Breast epithelium (tissue), 4 donors: ENCODE data around the gene CRNN. TPM values are rescaled to one million over a fixed set of nuclear protein-coding genes. Genes with fewer than 3 reads are reported as not detected.
A peak's percentile ranks its signal among the peaks of the same experiment; 100 is the strongest.

ENCODE experiments used
- DNase-seq, 2 donors: peaks; one replicate each; pipeline ENCODE4 v3.0.0-alpha.2; 2019; ENCODE audit warnings: low spot score in 2 of 2
- H3K27ac ChIP-seq, 2 donors: fragments of 200-600 bp; sonication (generic) in 1 of 2; one replicate each; pipeline ENCODE4 v1.5.1; 2016 to 2019; ENCODE audit warnings: mild to moderate bottlenecking in 1 of 2
- H3K27me3 ChIP-seq, 2 donors: fragments of 200-600 bp; sonication (generic) in 1 of 2; one replicate each; pipeline versions ENCODE4 v1.5.1 to v1.6.0; 2017 to 2019; ENCODE audit warnings: control low read depth in 1 of 2, mild to moderate bottlenecking in 1 of 2
- H3K36me3 ChIP-seq: fragments of 200-600 bp; one replicate; pipeline ENCODE4 v1.5.1; 2019
- H3K4me1 ChIP-seq, 2 donors: fragments of 200-600 bp; sonication (generic); one replicate each; pipeline ENCODE4 v1.5.1; 2016 to 2019; ENCODE audit warnings: control low read depth in 1 of 2
- H3K4me3 ChIP-seq, 3 donors: fragments of 200-600 bp; sonication (generic); 1 replicate in 2 of 3; 2 replicates in 1 of 3; pipeline ENCODE4 v1.5.1; 2016 to 2019; ENCODE audit warnings: mild to moderate bottlenecking in 3 of 3, moderate library complexity in 2 of 3
- H3K9me3 ChIP-seq, 2 donors: fragments of 200-600 bp; sonication (generic) in 1 of 2; one replicate each; pipeline ENCODE4 v1.5.1; 2016 to 2019; ENCODE audit warnings: control low read depth in 1 of 2
- CTCF ChIP-seq, 3 donors: fragments of 450-650 bp; IDR thresholded peaks; one replicate each; pipeline ENCODE4 v1.5.1; 2016 to 2017; ENCODE audit warnings: antibody characterized with exemption in 3 of 3, mild to moderate bottlenecking in 3 of 3, moderate library complexity in 3 of 3
- POLR2A ChIP-seq: fragments of 450-650 bp; IDR thresholded peaks from one replicate; pipeline ENCODE4 v1.6.1; 2016; ENCODE audit warnings: antibody characterized with exemption, mild to moderate bottlenecking, moderate library complexity
- POLR2AphosphoS5 ChIP-seq, 3 donors: sonication (generic); formaldehyde crosslinking; IDR thresholded peaks; one replicate each; pipeline ENCODE4 v1.6.1; 2017; ENCODE audit warnings: antibody characterized with exemption in 3 of 3
- intact Hi-C: fragments of 100-400 bp; cut with DNase I; formaldehyde crosslinking; loops from one replicate; pipeline ENCODE4 v1.15.1; 2023; ENCODE audit warnings: low total_unique reads
- total RNA-seq, 3 donors: library from RNA; depleted of rRNA; stranded (reverse); fragments of >200 nt; gene quantifications; one replicate each; pipeline ENCODE4 v1.1.0, GENCODE V29; 2016

CRNN gene
- total RNA-seq, 3 donors from 2014 or later, result 0.66 TPM; not detected in 2

GRCh38 chr1:152442301-152442700, 28.2 kb upstream of the CRNN start:
- H3K27me3 ChIP-seq, result peaks cover 0 to under 1% of the 10 kb centered on the region in 2 donors
- DNase-seq, result no peak
- no peaks in the 10 kb centered on the region for H3K36me3 ChIP-seq
- intact Hi-C loops, result no loop called here
- no peak overlapping the region for H3K27ac ChIP-seq
- H3K4me1 ChIP-seq, result no peaks in the 10 kb centered on the region
- H3K9me3 ChIP-seq, result no peaks in the 10 kb centered on the region
- TF ChIP-seq CTCF (IDR thresholded peaks at IDR 0.05), result no peak
- TF ChIP-seq POLR2A, result no peak
- TF ChIP-seq POLR2AphosphoS5 (IDR thresholded peaks at IDR 0.05), result no peak
- no peak overlapping the region for H3K4me3 ChIP-seq

- Histone ChIP-seq H3K9me3 (no peaks in the 10 kb centered on the region), H3K27ac (no peak overlapping the region), H3K4me1 (no peaks in the 10 kb centered on the region), H3K36me3 (no peaks in the 10 kb centered on the region), H3K4me3 (no peak overlapping the region), H3K27me3 (peaks cover 0 to 6% of the 10 kb centered on the region in 2 donors)
- no peak for TF ChIP-seq POLR2AphosphoS5 (IDR thresholded peaks at IDR 0.05)
- TF ChIP-seq POLR2A, result no peak
- no peak for TF ChIP-seq CTCF (IDR thresholded peaks at IDR 0.05)
- no peak for DNase-seq
- intact Hi-C loops, result no loop called here
Observed at GRCh38 chr1:152441756-152442155, 27.7 kb upstream of the CRNN start.

- Histone ChIP-seq H3K9me3 (no peaks in the 10 kb centered on the region), H3K27me3 (peaks cover 0 to 6% of the 10 kb centered on the region in 2 donors), H3K4me1 (no peaks in the 10 kb centered on the region), H3K27ac (no peak overlapping the region), H3K4me3 (no peak overlapping the region), H3K36me3 (no peaks in the 10 kb centered on the region)
- intact Hi-C loops, result no loop called here
- TF ChIP-seq POLR2A, result no peak
- TF ChIP-seq CTCF (IDR thresholded peaks at IDR 0.05), result peak; percentile 24 to 71 (median 65)
- DNase-seq, result peak; percentile 47 to 59
Observed at GRCh38 chr1:152440635-152441471, 26.8 kb upstream of the CRNN start.

- TF ChIP-seq POLR2A (no peak), CTCF (IDR thresholded peaks at IDR 0.05) (no peak), POLR2AphosphoS5 (IDR thresholded peaks at IDR 0.05) (no peak)
- H3K9me3 ChIP-seq, result no peaks in the 10 kb centered on the region
- intact Hi-C loops, result no loop called here
- DNase-seq, result no peak
- peaks cover 0 to 6% of the 10 kb centered on the region in 2 donors for H3K27me3 ChIP-seq
- H3K4me1 ChIP-seq, result no peaks in the 10 kb centered on the region
- H3K27ac ChIP-seq, result no peak overlapping the region
- no peak overlapping the region for H3K4me3 ChIP-seq
- no peaks in the 10 kb centered on the region for H3K36me3 ChIP-seq
Observed at GRCh38 chr1:152436593-152437496, 22.8 kb upstream of the CRNN start.

- Histone ChIP-seq H3K36me3 (no peaks in the 10 kb centered on the region), H3K27ac (no peak overlapping the region), H3K4me3 (no peak overlapping the region), H3K9me3 (peaks cover 10 to 14% of the 10 kb centered on the region in 2 donors), H3K27me3 (no peaks in the 10 kb centered on the region), H3K4me1 (no peaks in the 10 kb centered on the region)
- TF ChIP-seq POLR2A, result no peak
- no peak for TF ChIP-seq CTCF (IDR thresholded peaks at IDR 0.05)
- no peak for TF ChIP-seq POLR2AphosphoS5 (IDR thresholded peaks at IDR 0.05)
- intact Hi-C loops, result no loop called here
- DNase-seq, result no peak
Observed at GRCh38 chr1:152427458-152427857, 13.4 kb upstream of the CRNN start.
